GM18861 (cell line): Measurements from ENCODE around the gene CHAD.
"Not testable (repeated sequence)": the region's sequence is repeated elsewhere in the genome, so short reads cannot be mapped to it uniquely, and the experiment has no call there.

Experiments
- ATAC-seq: cut with Tn5 transposase; IDR thresholded peaks from one replicate; pipeline ENCODE4 v1.9.1; 2021; ENCODE audit not compliant: unreplicated experiment

The CHAD gene

DNA sequence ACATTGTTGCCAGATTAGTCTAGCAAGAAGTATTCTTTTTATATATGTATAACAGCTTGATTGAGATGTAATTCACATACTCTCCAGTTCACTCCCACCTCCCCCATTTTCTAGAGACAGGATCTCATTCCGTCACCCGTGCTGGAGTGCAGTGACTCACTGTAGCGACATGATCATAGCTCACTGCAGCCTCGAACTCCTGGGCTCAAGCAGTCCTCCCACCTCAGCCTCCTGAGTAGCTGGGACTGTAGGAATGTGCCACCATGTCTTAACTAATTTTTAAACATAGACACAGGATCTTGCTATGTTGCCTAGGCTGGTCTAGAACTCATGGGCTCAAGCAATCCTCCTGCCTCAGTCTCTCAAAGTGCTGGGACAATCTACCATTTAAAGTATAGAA, 6.7 kb upstream of the CHAD start:
- ATAC-seq, result no peak

DNA sequence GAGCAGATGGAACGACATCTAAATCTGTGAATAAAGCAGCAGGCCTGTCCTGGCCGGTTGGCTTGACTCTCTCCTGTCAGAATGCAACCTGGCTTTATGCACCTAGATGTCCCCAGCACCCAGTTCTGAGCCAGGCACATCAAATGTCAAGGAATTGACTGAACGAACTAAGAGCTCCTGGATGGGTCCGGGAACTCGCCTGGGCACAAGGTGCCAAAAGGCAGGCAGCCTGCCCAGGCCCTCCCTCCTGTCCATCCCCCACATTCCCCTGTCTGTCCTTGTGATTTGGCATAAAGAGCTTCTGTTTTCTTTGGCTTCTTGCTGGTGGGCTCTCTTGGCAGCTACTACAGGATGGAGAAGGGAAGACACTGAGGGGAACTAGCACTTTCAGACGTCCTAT, 5.8 kb upstream of the CHAD start:
- ATAC-seq, result no peak

DNA sequence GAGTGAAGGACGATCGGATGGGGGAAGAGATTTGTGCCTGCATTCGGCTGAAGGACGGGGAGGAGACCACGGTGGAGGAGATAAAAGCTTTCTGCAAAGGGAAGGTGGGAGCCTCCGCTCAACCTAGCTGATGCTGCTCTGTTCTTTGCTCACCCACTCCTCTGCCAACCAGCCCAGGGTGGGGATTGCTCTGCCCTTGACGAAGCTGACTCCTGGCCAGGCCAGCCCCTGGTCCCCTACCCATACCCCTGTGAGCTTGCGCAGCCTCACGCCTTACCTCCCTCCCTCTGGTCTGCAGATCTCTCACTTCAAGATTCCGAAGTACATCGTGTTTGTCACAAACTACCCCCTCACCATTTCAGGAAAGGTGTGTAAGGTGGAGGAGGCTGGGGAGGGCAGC, 5.2 kb upstream of the CHAD start:
- no peak for ATAC-seq

DNA sequence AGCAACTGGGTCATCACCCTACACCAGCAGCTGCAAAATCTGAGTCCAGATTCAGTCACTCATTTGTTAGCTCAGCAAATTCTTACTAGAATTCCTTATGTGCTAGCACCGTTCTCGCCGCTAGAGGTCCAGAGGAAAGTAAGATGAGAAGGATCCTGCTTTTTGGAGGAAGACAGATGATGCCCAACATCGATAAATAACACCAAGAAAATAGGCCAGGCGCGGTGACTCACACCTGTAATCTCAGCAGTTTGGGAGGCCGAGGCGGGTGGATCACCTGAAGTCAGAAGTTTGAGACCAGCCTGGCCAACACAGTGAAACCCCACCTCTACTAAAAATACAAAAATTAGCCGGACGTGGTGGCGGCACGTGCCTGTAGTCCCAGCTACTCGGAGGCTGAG, 4.1 kb upstream of the CHAD start:
- ATAC-seq, result not testable (repeated sequence)

DNA sequence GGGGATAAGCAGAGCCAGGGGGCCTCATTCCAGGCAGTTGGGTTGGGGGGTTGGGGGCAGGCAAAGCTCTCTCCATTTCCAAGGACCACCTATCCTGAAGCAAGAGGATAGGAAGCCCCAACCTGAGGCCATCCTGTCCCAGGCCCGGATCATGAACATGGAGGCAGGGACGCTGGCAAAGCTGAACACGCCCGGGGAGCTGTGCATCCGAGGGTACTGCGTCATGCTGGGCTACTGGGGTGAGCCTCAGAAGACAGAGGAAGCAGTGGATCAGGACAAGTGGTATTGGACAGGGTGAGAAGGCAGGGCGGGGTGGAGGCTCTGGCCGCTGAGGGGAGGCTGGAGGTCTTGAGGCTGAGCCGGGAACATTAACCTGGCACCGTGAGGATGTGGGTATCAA, 3.6 kb upstream of the CHAD start:
- no peak for ATAC-seq

DNA sequence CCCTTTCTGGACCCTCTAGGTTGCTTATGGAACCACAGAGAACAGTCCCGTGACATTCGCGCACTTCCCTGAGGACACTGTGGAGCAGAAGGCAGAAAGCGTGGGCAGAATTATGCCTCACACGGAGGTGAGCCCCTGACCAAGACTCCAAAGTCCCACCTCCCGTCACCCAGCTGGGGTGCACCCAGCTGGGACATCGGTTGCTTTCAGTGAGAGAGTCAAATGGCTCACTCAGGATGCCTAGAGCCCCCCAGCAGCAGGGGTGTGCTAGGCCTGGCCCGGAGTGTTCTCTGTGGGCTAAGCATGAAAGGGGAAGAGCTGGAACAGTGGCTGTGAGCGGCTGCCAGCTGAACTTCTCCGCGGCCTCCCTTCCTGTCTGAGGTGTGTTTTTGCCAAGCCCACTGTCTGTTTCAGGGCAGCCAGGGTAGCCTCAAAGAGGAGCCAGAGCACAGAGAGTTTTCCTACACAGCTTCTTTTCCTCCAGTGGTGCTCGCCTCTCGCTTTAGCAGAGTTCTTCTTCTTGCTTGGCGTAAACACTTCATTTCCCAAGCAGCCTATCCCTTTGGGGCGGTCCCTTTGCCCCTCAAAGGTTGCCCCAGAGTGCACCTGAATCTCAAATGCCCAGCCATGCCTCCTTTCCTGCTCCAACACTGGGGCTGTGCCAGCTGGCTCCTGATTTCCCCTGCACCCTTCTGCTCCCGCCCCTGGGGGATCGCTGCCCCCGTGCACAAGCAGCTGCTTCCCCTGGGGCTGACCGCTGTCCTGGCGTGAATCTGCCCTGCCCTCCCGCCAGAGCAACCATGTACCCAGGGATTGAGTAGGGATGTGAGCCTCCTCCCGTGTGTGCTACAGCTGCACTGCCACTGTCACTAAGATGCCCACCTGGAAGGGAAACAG, 2.6 kb upstream of the CHAD start:
- no peak for ATAC-seq

DNA sequence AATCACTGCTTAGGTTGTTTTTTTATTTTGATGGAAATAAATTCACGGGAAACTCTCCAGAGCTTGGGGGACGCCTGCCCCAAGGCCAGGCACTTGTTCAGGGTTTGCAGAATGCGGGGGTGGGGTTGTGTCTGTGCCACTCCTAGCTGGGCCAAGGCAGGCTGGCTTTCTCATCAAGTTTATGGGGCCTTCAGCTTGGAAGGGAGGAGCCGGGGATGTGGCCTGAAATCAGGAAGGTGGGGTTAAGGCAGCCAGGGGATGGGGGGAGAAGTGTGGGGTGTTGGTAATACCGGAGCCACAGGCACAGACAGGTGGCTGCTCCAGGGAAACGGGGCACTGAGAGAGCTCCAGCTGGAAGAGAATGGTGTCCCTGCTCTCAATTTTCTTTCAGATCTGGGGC, 1.7 kb upstream of the CHAD start:
- no peak for ATAC-seq

DNA sequence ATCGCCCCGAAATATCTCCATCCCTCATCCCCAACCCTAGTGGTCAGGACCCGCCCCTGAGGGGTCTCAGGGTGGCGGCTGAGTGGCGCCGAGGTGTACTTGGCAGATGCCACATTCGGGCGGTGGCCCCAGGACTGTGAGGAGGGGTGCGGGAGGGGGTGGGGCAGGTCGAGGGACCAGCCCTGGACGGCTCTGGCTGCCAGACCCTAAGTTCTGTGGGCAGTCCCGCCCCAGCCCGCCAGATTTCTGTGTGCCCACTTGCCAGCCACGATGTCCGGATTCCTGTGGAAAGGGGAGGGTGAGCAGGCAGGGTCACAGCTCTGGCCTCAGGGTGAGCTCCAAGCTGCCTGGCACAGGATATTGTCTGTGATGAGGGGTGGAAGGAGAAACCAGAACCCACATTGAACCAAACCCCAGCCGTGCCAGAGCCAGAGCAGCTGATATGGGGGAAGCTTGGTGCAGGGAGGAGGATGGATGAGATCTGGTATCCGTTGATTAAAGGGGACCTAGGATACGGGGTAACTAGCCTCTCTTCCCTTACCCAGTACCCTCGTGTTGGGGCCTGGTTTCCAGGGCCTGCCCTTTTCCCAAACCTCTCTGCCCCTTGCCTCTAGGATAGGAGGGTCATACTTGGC, 1.1 kb upstream of the CHAD start:
- ATAC-seq, result no peak

DNA sequence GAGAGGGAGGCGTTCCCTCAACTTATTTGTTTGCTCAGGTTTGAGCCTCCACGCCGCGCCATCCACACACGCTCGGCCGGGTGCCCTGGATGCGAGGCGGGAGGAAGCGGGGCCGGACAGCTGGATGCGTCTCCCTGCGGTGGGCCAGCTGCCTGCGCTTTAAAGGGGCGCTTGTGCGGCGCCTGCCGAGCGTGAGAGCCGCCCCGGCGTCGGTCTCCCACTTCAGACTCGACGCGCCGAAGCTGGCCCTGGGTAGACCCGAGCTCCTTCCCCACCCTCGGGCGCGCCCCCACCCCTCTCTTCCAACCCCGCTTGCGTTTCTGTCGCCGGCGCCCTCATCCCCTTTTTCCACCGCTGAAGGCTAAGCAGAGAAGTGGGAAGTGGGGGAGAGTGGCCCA, 527 bp upstream of the CHAD start:
- no peak for ATAC-seq

DNA sequence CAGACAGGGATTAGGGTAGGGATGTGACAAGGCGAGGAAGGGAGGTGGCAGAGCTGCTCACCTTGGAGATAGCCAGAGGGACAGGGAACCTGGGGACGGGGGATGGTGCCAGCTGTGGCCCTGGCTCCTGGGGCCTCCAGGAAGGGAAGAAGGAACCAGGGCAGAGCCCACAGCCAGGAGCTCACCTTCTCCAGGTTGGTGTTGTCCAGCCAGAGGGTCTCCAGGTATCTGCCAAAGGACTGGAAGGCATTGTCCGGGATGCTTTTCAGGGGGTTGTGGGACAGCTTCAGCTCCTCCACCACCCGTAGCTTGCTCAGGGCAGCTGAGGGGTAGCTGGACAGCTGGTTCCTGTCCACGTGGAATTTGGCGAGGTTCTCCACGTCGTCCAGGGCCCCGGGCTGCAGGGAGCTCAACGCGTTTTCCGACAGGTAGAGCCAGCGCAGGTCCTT, 801 bp downstream of the CHAD start:
- no peak for ATAC-seq

DNA sequence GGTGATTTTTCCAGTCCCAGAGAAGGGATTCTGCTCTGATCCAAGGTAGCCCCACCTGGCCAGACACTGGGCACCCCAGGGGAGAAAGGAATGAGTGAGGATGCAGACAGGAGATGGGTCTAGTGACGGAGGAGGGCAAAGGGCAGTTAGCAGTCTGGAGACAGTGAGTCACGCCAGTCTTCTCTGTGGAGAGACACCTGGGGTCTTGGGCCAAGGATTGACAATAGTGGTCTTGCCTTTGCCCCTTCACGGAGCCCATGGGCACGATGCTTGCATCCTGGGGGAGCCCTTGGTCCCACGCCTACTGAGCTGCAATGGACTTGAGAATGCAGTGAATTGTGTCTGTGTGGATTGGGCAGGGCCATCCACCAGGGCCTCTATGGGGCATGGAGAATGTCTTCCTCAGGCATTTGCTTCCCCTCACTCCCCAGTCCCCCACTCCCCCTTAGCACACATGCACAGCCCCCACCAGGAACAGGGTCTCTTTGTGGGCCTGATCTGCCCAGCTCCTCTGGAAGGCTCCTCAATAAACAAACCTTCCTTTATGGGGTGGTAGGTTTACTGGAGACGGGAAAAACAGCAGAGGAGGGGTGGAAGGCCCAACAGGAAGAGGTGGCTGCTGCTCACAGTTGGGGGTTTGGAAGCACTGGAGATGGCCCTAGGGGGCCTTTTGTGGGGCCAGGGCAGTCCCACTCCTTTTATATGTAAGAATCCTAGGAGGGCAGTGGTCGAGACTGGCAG, 1.4 kb downstream of the CHAD start:
- ATAC-seq, result no peak

DNA sequence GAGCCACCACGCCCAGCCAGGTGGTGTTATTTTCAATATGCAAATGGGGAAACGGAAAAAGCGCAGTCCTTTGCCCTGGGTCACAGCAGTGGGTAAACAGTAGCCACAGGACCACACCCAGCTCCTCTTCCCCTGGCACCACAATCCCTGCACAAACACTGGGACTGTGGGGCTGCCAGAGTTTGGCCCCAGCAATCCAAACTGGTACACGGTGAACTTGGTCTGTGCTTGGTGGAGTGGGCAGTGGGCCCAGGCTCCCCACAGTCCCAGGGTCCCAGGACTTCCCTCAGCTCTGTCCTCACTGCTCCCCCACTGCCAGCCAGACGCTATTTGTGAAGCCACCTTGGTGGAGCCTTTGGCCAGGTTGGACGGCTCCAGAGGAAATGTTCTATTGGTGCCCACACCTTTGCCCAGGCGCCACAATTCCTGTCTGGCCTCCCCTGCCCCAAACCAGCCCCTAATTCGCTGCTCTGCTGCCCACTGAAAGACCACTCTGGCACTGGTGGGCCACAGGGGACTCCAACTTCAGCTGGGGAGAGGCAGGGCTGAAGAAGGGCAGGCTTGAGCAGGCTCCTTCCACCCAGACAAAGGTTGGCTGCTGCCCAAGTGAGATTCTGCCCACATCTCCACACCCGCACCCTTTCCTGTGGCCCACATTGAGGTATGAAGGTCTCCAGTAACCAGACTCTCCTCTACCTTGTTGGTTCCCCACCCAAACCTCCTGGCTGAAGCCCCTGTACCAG, 2.1 kb downstream of the CHAD start:
- no peak for ATAC-seq

DNA sequence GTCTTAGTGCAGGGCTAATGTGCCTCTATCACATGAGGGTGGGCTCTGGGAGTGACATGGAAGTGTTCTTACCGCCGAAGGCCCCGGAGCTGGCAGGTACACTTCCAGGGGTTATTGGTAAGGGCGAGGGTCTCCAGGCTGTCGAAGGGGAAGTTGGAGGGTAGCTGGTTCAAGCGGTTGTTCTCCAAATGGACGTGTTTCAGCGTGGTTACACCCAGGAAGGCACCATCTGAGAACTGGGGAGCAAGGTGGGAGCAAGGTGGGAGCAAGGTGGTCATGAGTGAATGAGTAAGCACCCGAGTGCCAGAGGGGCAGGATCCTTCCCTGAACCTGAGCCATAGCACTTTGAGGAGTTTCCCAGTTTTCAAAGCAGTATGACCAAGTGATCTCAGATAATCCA, 3.0 kb downstream of the CHAD start:
- no peak for ATAC-seq

DNA sequence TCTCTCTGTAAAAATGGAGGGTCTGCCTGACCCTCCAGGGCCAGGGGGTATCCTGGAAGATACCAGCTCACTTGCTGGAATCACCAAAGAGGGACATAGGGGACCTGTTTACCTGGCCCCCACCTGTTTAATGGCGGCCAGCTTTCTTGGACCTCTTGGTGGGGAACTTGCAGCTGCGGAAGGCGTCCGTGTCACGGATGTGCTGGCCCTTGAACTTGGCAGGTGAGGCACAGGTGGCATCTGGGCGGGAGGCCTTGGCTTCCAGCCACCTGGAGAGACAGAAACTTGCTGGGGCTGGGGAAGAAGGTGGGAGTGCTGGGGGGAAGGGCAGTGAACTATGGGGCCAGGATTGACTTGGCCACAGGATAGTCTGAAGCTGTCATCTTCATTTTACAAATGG, 3.5 kb downstream of the CHAD start:
- no peak for ATAC-seq

DNA sequence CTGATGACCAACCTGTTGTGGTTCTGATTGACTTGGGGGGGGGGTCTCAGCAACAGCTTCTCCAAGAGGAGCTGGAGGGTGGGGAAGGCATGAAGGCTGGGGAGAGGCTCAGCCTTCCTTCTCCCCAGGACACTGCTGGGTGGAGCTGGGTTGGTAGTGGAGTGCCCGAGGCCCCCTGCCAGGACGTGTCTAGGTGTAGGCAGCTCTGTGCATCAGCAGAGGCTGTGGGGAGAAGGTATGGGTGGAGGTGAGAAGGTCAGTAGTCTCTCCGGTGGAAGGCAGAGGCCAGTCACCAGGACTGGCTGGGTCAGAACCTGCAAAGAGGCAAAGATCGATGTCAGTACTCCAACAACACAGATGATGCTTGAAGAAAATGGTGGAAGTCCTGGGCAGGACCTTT, 3.9 kb downstream of the CHAD start:
- no peak for ATAC-seq

DNA sequence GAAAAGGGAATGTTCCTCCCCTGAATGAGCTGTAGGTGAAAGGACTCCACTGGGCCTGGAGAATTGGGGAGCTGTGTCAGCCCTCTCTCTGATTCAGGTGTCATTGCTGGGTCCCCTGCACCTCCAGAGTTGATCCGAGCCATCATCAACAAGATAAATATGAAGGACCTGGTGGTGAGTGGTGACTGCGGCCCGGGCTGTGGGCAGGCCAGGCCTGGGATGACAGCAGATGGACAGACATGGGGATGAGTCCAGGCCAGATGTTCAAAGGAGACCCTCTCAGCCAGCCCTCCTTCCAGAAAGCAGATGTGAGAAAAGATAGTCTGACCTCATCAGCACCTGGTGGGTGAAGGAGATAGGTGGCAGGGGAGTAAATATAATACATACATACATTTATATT, 4.6 kb downstream of the CHAD start:
- ATAC-seq, result no peak

DNA sequence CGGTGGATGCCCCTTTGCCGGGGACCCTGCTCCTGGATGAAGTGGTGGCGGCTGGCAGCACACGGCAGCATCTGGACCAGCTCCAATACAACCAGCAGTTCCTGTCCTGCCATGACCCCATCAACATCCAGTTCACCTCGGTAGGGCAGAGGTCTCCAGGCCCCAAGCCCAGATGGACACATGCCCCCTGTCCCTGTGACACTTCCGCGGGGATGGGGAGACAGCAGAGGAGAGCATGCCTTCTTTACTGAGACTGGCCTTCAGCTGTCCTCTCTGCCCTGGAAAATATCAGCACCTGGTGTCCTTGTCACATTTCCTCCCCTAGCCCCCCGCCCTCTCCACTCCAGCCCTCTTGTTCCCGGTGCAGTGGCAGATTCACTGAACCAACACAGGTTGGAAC, 6.2 kb downstream of the CHAD start:
- no peak for ATAC-seq

DNA sequence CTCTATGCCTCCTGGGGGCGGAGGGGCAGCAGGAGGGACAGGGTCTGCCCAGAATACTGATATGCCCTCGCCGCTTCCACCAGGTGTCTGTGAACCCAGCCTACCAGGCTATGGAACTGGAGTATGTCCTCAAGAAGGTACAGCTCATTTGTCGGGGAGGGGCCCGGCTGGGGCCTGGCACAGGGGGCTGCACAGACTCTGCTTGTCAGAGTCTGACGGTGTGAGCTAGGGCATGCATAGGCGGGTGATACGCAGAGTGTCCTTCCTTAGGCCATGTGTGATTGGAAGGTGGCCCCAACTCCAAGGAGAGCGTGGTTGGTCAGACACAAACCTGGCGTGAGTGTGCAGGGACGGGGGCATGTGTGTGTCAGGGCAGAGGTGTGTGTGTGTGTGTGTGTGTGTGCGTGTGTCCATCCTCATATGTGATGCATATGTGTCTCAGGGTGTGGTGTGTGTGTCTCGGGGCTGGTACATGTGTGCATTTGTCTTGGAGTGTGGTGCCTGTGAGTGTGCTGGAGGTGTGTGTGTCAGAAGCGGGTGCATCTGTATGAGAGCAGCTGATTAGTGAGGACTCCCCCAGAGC, 7.0 kb downstream of the CHAD start:
- ATAC-seq, result no peak

DNA sequence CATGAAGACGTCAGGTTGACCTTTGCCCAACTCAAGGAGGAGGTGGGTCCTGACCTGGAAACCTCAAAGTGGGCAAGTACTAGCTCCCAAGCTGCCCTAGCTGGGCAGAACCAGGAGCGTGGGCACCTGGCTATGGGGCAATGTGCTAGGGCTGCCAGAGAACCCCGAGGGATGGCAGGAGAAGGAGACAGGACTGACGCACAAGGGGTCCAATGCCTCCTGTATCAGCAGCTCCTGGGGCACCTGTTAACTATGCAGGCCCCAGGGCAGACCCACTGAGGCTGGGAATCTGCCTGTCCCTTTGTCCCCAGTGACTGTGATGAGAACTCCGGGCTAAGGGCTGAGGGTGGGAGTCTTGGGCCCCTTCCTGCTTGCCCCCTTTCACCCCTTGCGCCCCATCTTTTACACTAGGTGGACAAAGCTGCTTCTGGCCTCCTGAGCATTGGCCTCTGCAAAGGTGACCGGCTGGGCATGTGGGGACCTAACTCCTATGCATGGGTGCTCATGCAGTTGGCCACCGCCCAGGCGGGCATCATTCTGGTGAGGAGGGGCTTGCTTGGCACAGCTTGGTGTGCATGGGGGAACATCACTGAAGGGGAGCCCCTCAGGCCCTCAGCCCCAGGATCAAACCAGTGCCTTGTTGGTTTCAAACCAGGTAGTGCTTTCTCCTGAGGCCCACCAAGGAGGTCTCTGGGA, 7.7 kb downstream of the CHAD start:
- ATAC-seq, result no peak

DNA sequence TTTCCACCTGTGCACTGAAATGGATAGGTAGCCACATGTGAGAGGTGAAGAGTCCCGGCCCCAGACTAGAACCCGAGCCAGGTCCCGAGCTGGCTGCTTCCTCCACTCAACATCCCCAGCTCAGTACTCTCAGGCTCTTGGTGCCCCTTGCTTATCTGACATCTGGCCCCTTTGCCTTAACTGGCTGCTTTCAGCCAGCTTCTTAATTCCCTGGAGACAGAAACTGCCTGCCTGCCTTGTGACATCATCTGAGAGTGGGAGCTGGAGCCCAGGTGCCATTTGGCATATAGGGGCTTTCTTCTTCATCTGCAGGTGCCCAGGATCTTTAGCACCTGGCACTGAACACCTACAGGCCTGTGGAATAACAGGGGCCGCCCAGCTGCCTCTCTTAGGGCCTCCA, 8.9 kb downstream of the CHAD start:
- ATAC-seq, result no peak
